Lung (tissue), 12 donors: ENCODE measurements around the gene USP26. TPM values are rescaled to one million over a fixed set of nuclear protein-coding genes. Genes with fewer than 3 reads are reported as not detected.

Source experiments
- ATAC-seq: fragments of 200-7000 bp; cut with Tn5 transposase; one replicate; pipeline ENCODE4 v1.9.1; 2020; ENCODE audit warnings: moderate number of reproducible peaks; ENCODE audit not compliant: insufficient read depth, low FRiP score
- DNase-seq, 3 donors: peaks; one replicate each; pipeline ENCODE4 v3.0.0-alpha.2; 2013 to 2017
- H3K27ac ChIP-seq, 2 donors: one replicate each; pipeline ENCODE4 v1.5.1; 2013; ENCODE audit warnings: mild to moderate bottlenecking in 2 of 2, moderate library complexity in 2 of 2, control low read depth in 1 of 2, inconsistent platforms in 1 of 2, low read depth in 1 of 2, low read length in 1 of 2
- H3K27me3 ChIP-seq, 3 donors: one replicate each; pipeline ENCODE4 v1.5.1; 2013; ENCODE audit warnings: low read length in 2 of 3; ENCODE audit not compliant: control insufficient read depth in 3 of 3, insufficient read depth in 3 of 3
- H3K36me3 ChIP-seq, 4 donors: one replicate each; pipeline ENCODE4 v1.5.1; 2013; ENCODE audit warnings: low read length in 4 of 4, mild to moderate bottlenecking in 1 of 4, moderate library complexity in 1 of 4; ENCODE audit not compliant: control insufficient read depth in 4 of 4, insufficient read depth in 4 of 4
- H3K4me1 ChIP-seq, 5 donors: one replicate each; pipeline ENCODE4 v1.5.1; 2013; ENCODE audit warnings: low read length in 5 of 5, mild to moderate bottlenecking in 2 of 5, moderate library complexity in 1 of 5; ENCODE audit not compliant: control insufficient read depth in 5 of 5, insufficient read depth in 5 of 5
- H3K4me3 ChIP-seq: one replicate; pipeline ENCODE4 v1.5.1; 2013; ENCODE audit warnings: mild to moderate bottlenecking, control low read depth, moderate library complexity
- H3K9ac ChIP-seq, 2 donors: one replicate each; pipeline ENCODE4 v1.5.1; 2013; ENCODE audit warnings: low read length in 2 of 2, control low read depth in 1 of 2; ENCODE audit not compliant: insufficient read depth in 1 of 2
- H3K9me3 ChIP-seq, 4 donors: one replicate each; pipeline ENCODE4 v1.5.1; 2013; ENCODE audit warnings: low read length in 3 of 4, mild to moderate bottlenecking in 1 of 4, moderate library complexity in 1 of 4; ENCODE audit not compliant: control insufficient read depth in 4 of 4, insufficient read depth in 3 of 4
- WGBS, 2 donors: extraction: QIAGEN DNeasy Blood & Tissue Kit; methylation state at CpG; one replicate each; pipeline ENCODE4 v1.1.7; 2013; 5-methylcytosine and 5-hydroxymethylcytosine counted together
- polyA plus RNA-seq, 2 donors: library from polyadenylated mRNA; stranded (reverse); fragments of 200-250 nt; gene quantifications; one replicate each; pipeline ENCODE4 v1.2.1, GENCODE V29; 2013
- total RNA-seq, 2 donors: library from RNA; depleted of rRNA in 1 of 2; stranded (reverse); fragments of >200 nt in 1 of 2; gene quantifications; one replicate each; pipeline ENCODE4 v1.2.1, GENCODE V29; 2014 to 2021
- TF ChIP-seq, protein P1 (sequence below): IDR thresholded peaks from 2 replicates; pipeline ENCODE4 v1.5.1; 2012; ENCODE audit warnings: mild to moderate bottlenecking; ENCODE audit errors: control extremely low read depth, extremely low read depth
- donor health status: control.
- donor health status: control.
- donor health status: Bipolar disorder and iron deficiency.
- donor health status: healthy.
- donor health status: DM: yes; HTN: yes; CAD: no.

USP26 gene
- total and polyA plus RNA-seq, 4 donors, result not detected

GRCh38 chrX:133094098-133094731 is 2.7 kb downstream of the USP26 start:
- ATAC-seq (no peak), DNase-seq (no peak)
- H3K36me3 ChIP-seq, result no peaks in the 10 kb centered on the region
- H3K9ac ChIP-seq, result no peak overlapping the region
- H3K27ac ChIP-seq, result no peak overlapping the region
- no peak overlapping the region for H3K4me3 ChIP-seq
- H3K4me1 ChIP-seq, result no peaks in the 10 kb centered on the region
- no peaks in the 10 kb centered on the region for H3K9me3 ChIP-seq
- TF ChIP-seq, protein P1, sequence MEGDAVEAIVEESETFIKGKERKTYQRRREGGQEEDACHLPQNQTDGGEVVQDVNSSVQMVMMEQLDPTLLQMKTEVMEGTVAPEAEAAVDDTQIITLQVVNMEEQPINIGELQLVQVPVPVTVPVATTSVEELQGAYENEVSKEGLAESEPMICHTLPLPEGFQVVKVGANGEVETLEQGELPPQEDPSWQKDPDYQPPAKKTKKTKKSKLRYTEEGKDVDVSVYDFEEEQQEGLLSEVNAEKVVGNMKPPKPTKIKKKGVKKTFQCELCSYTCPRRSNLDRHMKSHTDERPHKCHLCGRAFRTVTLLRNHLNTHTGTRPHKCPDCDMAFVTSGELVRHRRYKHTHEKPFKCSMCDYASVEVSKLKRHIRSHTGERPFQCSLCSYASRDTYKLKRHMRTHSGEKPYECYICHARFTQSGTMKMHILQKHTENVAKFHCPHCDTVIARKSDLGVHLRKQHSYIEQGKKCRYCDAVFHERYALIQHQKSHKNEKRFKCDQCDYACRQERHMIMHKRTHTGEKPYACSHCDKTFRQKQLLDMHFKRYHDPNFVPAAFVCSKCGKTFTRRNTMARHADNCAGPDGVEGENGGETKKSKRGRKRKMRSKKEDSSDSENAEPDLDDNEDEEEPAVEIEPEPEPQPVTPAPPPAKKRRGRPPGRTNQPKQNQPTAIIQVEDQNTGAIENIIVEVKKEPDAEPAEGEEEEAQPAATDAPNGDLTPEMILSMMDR, result no peak
- 52 to 66% methylated on average over 8 of the region's 8 CpGs for WGBS, 2 donors
- peaks cover 0 to 16% (median 12%) of the 10 kb centered on the region in 3 donors for H3K27me3 ChIP-seq

- Histone ChIP-seq H3K9ac (no peak overlapping the region), H3K27me3 (peaks cover 3 to 16% (median 12%) of the 10 kb centered on the region in 3 donors), H3K27ac (no peak overlapping the region), H3K36me3 (no peaks in the 10 kb centered on the region), H3K9me3 (peaks cover 0 to 1% (median 0%) of the 10 kb centered on the region in 4 donors), H3K4me1 (no peaks in the 10 kb centered on the region), H3K4me3 (no peak overlapping the region)
- TF ChIP-seq, protein P1, result no peak
- ATAC-seq, result no peak
- no peak for DNase-seq
Measured at GRCh38 chrX:133090236-133090809, 6.6 kb downstream of the USP26 start.

GRCh38 chrX:133089411-133089810 is 7.5 kb downstream of the USP26 start:
- H3K27ac ChIP-seq, result no peak overlapping the region
- H3K27me3 ChIP-seq, result peaks cover 3 to 17% (median 12%) of the 10 kb centered on the region in 3 donors
- H3K4me3 ChIP-seq, result no peak overlapping the region
- no peak for ATAC-seq
- H3K4me1 ChIP-seq, result no peaks in the 10 kb centered on the region
- DNase-seq, result no peak
- peaks cover 0 to 1% (median 0%) of the 10 kb centered on the region in 4 donors for H3K9me3 ChIP-seq
- H3K9ac ChIP-seq, result no peak overlapping the region
- no peaks in the 10 kb centered on the region for H3K36me3 ChIP-seq
- TF ChIP-seq, protein P1, result no peak
